NOMO-1 (cell line): ENCODE data around the gene PTPRD.
"Not testable (repeated sequence)": the region's sequence is repeated elsewhere in the genome, so short reads cannot be mapped to it uniquely, and the experiment has no call there.

Experiments
- DNase-seq, 2 experiments: peaks; one replicate each; lab custom pipeline; 2025; ENCODE audit not compliant: unreplicated experiment in 2 of 2; lab: John Stamatoyannopoulos, UW

PTPRD gene

DNA sequence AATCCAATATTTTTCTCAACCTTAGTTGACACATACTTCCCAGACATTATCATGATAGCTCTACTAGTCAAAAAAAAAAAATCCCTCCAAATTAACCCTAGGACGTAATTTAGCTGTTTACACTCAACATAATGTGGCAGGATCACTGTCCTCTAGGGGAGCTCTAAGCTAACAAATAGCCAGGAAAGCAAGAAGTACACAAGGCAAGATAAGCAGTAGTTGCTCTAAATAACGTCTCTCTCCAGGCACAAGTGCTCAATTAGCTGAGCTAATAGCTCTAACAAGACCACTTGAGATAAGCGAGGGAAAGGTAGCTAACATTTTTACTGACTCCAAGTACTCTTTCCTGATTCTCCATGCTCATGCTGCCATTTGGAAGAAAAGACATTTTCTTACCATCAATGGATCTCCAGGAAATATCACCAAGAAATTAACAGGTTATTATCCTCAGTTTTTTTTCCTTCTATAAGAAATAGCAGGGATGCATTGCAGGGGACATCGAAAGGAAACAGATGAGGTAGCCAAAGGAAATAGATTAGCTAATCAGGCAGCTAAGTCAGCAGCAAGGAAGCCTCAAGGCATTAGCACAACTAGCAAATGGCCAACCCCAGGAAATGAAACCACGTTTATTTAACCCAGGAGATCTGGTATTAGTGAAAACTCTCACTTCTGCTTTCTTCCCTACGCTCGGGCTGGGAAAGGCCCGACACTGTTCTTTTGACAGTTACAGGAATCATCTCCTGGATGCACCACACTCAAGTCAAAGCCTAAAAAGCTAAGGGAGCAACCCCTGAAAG is 614.1 kb downstream of the PTPRD start:
- no peak for DNase-seq

DNA sequence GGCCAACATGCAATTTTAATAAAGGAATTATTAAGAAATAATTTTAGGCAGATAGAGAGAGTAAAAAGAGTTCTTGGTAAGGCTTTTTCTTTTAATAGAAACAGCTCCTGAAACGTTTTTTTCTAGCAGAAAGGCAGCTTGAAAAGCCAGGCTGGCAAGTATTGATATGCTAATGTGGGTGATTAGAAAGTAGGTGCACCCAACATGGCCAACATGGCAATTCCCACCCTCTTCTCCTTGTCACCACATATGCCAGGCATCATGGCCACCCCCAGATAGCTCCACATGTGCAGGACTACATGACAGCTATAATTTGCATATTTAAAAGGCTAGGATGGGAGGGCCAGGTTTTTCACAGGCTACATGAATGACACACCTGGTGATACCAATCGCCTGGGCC is 615.2 kb downstream of the PTPRD start:
- no peak for DNase-seq

DNA sequence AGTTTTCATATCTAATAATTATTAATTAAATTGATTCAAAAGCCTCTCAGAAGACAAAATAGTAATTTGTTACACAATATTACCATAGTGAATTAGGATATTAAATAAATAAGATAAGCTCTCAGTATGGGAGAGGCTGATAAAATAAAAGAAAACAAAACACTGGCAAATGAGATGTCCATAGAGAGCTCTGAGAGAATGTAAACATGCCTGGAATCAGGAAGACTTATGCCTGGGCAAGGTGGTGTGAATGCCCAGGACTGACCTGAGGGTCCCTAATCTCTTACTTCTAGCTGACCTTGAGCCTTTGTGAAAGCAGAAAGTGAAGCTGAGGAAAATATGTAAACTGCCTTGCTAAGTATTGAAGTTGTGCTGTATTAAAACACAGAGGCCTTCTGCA is 616.5 kb downstream of the PTPRD start:
- no peak for DNase-seq

DNA sequence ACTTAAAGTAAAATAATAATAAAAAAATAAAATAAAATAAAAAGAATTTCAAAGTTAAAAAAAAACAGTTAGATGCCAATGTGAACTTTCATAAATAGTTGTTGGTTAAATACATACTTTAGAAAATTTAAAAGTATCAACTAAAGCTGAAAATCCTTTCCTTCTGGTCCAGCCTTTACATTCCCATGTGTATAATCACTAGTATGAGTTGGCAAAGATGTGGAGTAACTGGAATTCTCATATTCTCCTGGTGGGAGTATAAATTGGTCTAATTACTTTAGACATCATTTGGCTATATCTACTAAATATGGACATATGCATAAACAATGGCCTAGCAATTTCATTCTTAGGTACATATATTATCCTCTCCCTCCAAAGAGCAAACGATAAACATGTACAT is 619.9 kb downstream of the PTPRD start:
- DNase-seq, result no peak

DNA sequence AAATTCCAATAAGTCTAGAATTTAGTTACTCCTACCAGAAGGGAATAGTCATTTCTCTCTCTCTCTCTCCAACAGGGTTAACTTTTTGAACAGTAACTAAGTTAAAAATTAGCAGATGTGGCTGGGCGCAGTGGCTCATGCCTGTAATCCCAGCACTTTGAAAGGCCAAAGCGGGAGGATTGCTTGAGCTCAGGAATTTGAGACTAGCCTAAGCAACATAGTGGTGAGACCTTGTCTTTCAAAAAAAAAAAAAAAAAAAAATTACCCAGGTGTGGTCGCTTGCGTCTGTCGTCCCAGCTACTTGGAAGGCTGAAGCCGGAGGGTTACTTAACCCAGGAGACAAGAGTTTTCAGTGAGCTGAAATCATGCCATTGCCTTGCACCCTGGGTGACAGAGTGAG is 639.7 kb downstream of the PTPRD start:
- no peak for DNase-seq

DNA sequence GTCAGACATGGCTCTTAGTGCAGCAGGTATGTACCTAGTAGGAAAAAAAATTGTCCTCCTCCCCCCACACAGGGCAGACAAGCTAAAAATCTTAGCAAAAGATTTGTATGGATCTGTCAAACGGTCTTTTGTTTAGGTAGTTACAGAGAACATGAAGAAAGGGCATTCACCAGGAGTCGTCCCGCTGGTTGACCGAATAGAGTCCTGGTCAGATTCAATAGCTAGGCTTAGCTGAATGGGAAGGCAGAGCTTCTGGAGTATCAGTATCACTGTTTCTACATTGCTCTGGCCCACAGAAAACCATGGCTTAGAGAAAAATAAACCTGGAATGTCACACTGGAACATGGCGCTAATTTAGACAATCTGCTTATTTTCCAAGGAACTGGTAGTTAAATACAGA is 642.3 kb downstream of the PTPRD start:
- no peak for DNase-seq

DNA sequence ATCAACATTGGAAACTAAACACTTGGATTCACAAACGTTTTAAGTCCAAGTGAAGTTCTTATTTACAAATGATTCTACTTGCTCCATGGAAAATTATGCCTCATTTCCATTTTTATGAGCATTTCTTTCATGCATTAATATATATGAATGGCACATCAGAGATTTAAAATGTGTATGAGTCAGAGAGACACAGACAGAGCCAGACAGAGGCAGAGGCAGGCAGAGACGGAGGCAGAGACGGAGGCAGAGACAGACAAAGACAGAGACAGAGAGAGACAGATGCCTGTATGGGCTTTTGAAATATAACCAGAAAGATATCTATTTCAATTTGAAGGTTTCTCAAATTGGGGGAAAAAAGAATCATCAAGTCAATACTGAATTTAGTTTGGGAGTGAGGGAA is 649.0 kb downstream of the PTPRD start:
- DNase-seq, result no peak

DNA sequence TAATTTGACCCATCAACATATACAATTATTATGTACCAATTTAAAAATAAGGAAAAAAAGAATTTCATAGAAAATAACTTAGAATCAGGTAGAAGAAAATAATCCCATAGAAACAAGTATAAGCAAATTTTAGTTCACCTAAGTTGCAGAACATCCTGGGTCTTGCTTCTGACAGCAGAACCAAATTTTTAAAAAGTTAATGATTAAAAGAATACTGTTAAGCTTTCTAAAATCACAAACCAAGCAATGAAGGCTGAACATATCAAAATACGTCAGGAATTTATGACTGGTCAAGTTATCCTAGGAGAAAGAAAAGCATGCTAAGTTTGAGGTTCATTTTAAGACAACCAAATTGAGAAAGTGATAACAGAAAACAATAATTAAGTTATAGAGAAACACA is 650.9 kb downstream of the PTPRD start:
- no peak for DNase-seq

DNA sequence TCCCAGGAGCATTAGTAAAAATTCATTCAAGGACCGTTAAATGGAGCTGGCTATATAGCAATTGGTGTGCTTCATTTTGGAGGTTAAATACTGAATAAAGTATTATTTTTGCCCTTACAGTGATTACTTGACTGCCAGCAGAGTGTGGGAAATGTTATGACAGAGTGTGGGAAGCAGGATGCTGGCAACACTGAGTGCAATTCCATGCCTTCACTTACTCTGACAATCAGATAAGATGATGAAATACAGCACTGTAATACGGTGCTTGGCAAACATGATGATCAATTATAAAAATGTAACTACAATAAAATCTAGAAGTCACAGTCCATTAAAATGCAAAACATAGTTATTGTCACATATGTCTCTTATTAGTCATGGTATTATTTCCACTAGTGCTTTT is 651.3 kb downstream of the PTPRD start:
- no peak for DNase-seq

DNA sequence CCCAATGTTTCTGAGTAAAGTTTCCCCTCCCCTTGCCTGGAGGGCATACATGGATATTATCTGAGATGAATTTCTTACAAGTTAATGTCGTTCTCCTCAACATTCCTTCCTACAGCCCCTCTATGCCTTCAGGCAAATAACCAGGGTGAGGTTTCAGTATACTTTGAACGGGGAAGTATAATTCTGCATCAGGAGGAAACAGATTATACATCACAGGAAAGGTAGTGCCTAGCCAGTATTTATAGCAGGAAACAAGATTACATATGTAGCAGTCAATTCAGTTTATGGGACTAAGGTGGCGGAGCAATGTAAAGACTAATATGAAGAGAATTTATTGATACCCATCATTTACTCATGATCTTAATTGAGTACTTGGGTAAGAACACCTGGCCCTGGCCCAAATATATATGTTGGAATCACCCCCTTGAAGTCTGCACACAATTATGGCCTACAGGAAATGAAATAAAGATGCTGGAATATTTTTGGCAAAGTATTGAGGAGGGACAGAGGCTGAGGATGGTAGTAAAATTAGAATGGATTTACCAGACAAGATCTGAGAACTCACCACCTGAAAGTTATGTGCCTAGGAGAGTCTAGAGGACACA is 661.1 kb downstream of the PTPRD start:
- DNase-seq, result no peak

DNA sequence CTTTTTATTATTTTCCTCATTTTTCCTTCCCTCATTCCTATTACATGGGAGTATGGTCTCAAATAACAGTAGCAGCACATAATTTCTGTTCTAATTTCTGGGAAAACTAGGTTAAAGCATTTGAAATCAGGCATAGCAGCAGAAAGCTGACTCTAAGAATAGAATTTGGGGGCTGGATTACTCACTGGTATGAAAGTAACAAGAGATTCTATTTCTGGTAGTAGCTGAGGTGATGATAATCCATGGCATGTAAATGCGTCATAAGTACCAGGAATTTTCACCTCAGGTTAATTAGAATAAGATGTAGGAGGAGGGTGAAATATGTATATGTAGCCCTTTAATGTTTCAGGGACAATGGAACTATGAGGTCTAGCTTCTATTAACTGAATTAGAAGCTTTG is 662.0 kb downstream of the PTPRD start:
- no peak for DNase-seq

DNA sequence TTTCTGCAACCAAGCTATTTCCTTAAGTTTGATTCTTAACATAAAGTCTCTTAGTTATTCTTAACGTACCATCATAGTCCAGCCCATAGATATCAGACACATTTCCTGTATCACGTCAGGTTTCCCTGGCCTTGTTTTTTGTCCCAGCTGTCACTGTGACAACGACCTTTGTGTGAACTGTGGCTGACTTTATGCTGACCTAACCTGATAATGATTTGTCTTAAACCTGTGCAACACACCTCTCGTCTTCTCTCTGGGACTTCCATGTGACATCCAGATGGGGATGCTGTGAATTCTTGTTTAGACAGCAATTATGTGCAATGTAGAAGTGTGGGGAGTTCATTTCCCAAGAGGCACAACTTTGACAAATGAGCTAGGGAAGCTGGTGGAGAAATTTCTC is 662.8 kb downstream of the PTPRD start:
- DNase-seq, result no peak

DNA sequence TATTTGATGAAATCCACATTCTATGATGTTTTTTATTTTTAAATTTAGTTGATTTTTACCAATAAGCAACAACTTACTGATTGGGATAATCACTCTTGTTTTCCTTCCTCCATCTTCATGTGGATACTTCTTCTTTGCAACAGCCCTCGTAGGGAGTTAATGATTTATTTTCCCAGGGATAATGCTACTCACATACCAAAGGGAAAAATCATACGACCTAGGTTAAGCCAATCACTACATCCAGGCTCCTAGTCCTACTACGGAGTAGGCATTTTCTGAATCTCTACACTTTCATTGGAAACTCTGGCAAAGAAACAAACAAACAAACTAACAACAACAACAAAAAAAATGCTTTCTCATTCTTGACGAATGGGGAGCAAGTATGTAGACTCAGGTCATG is 663.4 kb downstream of the PTPRD start:
- no peak for DNase-seq

DNA sequence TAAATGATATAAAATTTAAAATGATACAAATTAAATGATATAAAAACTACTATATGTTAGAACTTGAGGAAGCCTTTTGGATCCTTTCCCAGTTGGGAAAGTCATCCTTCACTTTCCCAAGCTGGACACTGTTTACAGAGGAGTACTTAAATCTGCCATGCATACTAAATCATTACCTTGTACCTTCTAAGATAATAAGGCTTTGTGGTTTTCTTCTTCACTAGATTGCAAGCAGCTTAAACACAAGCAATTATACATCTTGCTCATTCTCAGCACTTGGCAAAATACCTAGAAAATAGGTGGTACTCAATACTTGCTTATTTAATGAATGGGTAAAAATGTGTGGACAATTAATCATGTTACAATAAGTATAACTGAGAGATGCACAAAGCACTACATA is 666.8 kb downstream of the PTPRD start:
- DNase-seq, result no peak

DNA sequence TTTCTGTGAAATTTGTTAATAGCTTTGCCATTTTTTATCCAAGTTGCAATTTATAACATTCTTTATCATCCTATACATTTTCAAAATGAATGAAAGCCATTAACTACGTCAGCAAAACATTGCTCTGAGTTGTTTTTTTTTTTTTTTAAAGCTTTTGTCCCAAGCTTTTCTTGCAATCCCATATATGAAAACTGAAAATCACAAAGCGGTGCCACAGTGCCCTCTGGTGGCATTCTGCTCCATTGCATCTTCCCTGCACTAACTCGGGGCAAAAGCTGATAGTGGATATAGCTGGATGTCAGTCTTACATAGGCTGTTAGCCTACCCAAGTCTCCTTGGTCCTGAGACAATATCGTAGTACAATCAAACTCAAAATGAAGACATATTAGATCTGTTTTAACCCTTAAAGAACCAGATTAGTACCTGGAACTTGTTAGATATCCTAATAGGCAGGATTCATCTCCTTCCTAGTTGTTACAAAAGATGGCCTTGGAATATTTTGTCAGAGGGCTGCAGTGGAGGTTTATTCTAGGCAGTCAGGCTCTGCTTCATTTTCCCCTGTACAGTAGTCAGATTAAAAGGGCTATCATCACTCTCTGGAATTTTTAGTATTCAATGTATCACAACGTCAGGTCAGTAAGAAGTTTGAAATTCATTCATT is 669.9 kb downstream of the PTPRD start:
- DNase-seq, result peak in 1 of 2 experiments; percentile 1

DNA sequence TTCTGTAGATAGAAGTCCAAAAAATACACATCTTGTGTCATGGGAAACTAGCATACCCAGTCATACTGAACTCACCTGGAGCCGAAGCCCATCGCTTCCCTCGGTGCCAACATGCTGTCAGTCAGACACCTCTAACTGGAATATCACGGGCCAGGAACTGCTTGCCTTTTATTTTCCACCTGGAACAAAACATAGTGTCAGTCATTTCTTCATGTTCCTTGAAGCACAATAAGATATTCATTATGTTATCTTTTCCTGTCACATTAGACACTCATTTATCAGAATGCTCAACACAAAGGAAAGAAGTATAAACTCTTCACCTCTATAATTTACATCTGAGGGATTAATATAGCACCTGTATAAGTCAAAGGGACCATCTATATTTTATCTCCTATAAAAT is 674.4 kb downstream of the PTPRD start:
- no peak for DNase-seq

DNA sequence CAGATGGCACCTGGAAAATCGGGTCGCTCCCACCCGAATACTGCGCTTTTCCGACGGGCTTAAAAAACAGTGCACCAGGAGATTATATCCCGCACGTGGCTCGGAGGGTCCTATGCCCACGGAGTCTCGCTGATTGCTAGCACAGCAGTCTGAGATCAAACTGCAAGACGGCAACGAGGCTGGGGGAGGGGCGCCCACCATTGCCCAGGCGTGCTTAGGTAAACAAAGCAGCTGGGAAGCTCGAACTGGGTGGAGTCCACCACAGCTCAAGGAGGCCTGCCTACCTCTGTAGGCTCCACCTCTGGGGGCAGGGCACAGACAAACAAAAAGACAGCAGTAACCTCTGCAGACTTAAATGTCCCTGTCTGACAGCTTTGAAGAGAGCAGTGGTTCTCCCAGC is 681.3 kb downstream of the PTPRD start:
- not testable (repeated sequence) for DNase-seq

DNA sequence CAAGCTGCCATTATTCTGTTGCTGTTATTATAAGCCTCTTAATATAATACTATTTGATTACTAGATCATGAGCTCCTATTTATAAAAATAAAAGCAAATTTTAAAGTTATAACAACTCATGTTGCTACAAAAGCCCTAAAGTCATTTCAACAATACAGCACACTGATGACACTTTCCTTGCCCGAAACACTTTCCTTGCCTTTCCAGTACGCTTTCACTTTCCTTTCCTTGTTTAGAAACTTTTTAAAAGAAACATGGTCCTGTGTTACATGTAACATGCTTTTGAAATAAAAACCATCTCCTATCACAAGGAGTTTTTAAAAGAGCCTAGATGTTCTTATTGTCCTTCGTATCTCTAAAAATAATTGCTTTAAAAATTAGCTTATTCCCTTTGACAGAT is 688.4 kb downstream of the PTPRD start:
- no peak for DNase-seq

DNA sequence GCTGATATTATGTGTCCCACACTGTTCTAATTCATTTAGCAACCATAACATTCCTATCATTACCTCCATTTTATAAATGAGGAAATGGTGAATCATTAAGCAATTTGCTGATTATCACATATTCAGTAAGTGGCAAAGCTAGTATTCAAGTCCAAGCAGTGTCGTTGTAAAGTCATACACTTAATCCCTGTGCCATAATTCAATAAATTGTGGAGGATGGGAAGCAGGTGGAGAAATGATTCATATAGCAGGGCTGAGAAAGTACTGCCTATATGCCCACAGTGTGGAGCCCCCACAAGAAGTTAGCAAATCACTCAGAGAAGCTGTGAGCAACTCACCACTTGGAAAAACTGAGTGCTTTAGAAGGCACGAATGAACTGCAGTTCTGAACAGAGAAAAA is 691.0 kb downstream of the PTPRD start:
- DNase-seq, result no peak

DNA sequence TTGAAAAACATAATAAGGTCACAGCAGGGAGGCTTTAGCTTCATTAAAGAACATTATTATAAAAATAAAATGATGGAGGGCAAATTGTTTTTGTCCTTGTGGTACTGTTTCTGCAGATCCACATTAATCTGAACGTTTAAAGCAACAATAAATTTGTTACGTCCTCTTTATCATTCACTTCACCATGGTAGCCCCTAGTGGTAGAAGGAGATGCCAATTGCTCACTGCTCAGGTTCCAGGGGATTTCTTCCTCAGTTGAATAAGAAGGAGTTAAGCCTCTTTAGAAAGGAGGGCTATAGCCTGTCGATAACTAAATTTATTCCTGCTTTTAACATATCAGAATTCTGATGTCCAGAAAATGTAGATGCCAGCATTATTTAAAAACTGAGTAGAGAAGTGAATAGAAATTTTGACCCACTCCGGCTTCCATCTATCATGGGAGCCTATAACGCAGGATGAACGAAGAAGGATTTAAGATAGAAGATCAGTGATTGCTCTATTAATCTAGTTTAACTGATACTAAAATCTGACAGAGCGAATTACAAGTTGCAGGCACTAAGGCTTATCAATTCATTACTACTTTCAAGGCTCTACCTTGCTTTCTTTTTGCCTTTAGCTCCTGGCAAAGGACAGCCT is 692.3 kb downstream of the PTPRD start:
- DNase-seq, result no peak

DNA sequence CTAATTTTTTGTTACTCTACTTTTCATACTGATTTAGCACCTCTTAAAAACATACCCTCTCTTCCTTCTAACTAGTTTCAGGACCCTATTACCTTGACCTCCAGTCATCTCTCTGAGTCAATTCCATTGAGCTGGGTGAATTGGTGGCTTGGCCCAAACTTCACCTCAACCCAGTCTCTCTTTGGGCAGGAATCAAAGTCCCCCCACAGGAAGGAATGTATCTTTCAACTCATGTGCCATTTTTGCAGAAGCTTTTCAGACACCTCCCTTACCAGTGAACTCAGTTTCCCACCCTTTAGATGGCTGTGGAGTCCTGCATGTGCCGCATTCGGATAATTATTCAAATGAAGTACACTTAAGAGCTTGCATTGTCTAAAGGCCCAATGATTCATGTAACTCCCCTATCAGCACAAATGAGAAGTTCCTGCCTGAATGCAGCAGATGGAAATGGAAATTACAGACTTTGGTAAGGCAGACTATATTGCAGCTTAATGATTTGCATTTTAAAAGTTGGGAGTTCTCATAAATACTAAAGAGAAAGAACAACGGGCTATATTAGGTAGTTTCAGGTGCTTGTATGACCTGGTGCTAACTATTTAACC is 693.5 kb downstream of the PTPRD start:
- DNase-seq, result no peak
